K562 (cell line): ENCODE data around the gene NIPAL3. TPM values are rescaled to one million over a fixed set of nuclear protein-coding genes. Genes with fewer than 3 reads are reported as not detected.

Source experiments
- ATAC-seq: fragments of 200-7000 bp; cut with Tn5 transposase; 3 replicates; pipeline ENCODE4 v1.9.1; 2020; ENCODE audit warnings: moderate library complexity
- BruUV-seq: library from RNA; stranded (reverse); fragments of 400-500 nt; replicated peaks from 2 replicates; lab custom pipeline; 2021; lab: Mats Ljungman, UMichigan
- CTCF ChIA-PET: fragments of 300-600 bp; formaldehyde crosslinking; extraction: SDS; loops from one replicate; lab custom pipeline; 2021; ENCODE audit warnings: low intra/inter-chr PET ratio; lab: Yijun Ruan, JAX
- POLR2A ChIA-PET: fragments of 300-600, 350-650 bp; sonication (Branson Sonifier 250); formaldehyde crosslinking; extraction: SDS; loops from one replicate; lab custom pipeline; 2021; ENCODE audit warnings: antibody characterized with exemption, inconsistent platforms; lab: Yijun Ruan, JAX
- DNase-seq, 4 experiments: peaks; one replicate each; pipeline versions ENCODE4 v3.0.0 to v3.0.0-alpha.2; 2011 to 2018; ENCODE audit warnings: low spot score in 3 of 4, mixed read lengths in 3 of 4; ENCODE audit errors: extremely low read depth in 1 of 4
- FAIRE-seq: peaks from 2 replicates; lab custom pipeline; 2011; peaks lifted over from hg19 to GRCh38; lab: Jason Lieb, UNC
- H2AFZ ChIP-seq: 2 replicates; pipeline ENCODE4 v1.6.0; 2011; ENCODE audit warnings: low read depth, low read length, control low read depth, inconsistent platforms
- H3K27ac ChIP-seq: fragments of 200-600 bp; 3 replicates; pipeline ENCODE4 v1.8.0; 2011; ENCODE audit warnings: low read depth, mild to moderate bottlenecking, control low read depth, inconsistent platforms, low read length, moderate library complexity, mixed read lengths; ENCODE audit errors: extremely low read depth
- H3K27me3 ChIP-seq, 2 experiments: fragments of 300-600 bp in 1 of 2; 2 replicates in 1 of 2; 3 replicates in 1 of 2; pipeline versions ENCODE4 v1.6.0 to v1.8.0; 2011; ENCODE audit warnings: inconsistent platforms in 2 of 2, low read length in 2 of 2, mild to moderate bottlenecking in 1 of 2, mixed read lengths in 1 of 2, moderate library complexity in 1 of 2; ENCODE audit not compliant: control insufficient read depth in 2 of 2, insufficient read depth in 2 of 2
- H3K36me3 ChIP-seq: fragments of 300-600 bp; 3 replicates; pipeline ENCODE4 v1.8.0; 2011; ENCODE audit warnings: mild to moderate bottlenecking, low read length, inconsistent platforms; ENCODE audit not compliant: control insufficient read depth, insufficient read depth
- H3K4me1 ChIP-seq, 2 experiments: fragments of 200-600 bp in 1 of 2; replicated peaks in 1 of 2; 2 replicates in 1 of 2; 3 replicates in 1 of 2; pipeline versions ENCODE4 v1.5.1 to v1.8.0; 2011; ENCODE audit warnings: inconsistent platforms in 2 of 2, low read length in 2 of 2, mild to moderate bottlenecking in 1 of 2, mixed read lengths in 1 of 2, moderate library complexity in 1 of 2; ENCODE audit not compliant: control insufficient read depth in 2 of 2, insufficient read depth in 2 of 2
- H3K4me2 ChIP-seq: 2 replicates; pipeline ENCODE4 v1.6.1; 2011; ENCODE audit warnings: low read length, control low read depth, inconsistent platforms, mixed read lengths; ENCODE audit not compliant: insufficient read depth
- H3K4me3 ChIP-seq: fragments of 200-600 bp; sonication (generic), shearing (Covaris generic); 2 replicates; pipeline ENCODE4 v1.5.1; 2016; ENCODE audit warnings: control low read depth, inconsistent platforms
- H3K79me2 ChIP-seq: fragments of 200-600 bp; 3 replicates; pipeline ENCODE4 v1.8.0; 2011; ENCODE audit warnings: low read length, inconsistent platforms; ENCODE audit not compliant: control insufficient read depth, insufficient read depth
- H3K9ac ChIP-seq, 2 experiments: 2 replicates each; pipeline versions ENCODE4 v1.6.0 to v1.6.1; 2011; ENCODE audit warnings: low read depth in 2 of 2, low read length in 2 of 2, control low read depth in 1 of 2, inconsistent platforms in 1 of 2, mild to moderate bottlenecking in 1 of 2, mixed read lengths in 1 of 2; ENCODE audit not compliant: insufficient read depth in 1 of 2
- H3K9me1 ChIP-seq: one replicate; pipeline ENCODE4 v1.6.0; 2011; ENCODE audit warnings: inconsistent platforms, mild to moderate bottlenecking, low read length, moderate library complexity; ENCODE audit not compliant: control insufficient read depth, insufficient read depth
- H3K9me3 ChIP-seq: replicated peaks from 2 replicates; pipeline ENCODE4 v1.5.1; 2011; ENCODE audit warnings: low read depth, low read length, inconsistent platforms; ENCODE audit not compliant: control insufficient read depth, insufficient read depth
- H4K20me1 ChIP-seq: replicated peaks from 2 replicates; pipeline ENCODE4 v1.6.1; 2011; ENCODE audit warnings: low read length, inconsistent platforms, mixed read lengths; ENCODE audit not compliant: control insufficient read depth, insufficient read depth
- CBFA2T2 ChIP-seq: fragments of 450-650 bp; conservative IDR thresholded peaks from 2 replicates; pipeline ENCODE4 v1.6.1; 2017; ENCODE audit warnings: mild to moderate bottlenecking
- FOS ChIP-seq: IDR thresholded peaks from 3 replicates; pipeline ENCODE4 v1.6.1; 2011; ENCODE audit not compliant: insufficient read length; ENCODE audit errors: extremely low read depth
- HDAC6 ChIP-seq: IDR thresholded peaks from 2 replicates; pipeline ENCODE4 v1.6.1; 2012; ENCODE audit warnings: low read depth, mild to moderate bottlenecking, control low read depth, inconsistent platforms, low read length, moderate library complexity
- NCOR1 ChIP-seq: fragments of 450-650 bp; IDR thresholded peaks from 2 replicates; pipeline ENCODE4 v1.6.1; 2016; ENCODE audit warnings: mild to moderate bottlenecking, moderate library complexity
- PATZ1 ChIP-seq: fragments of 250-450 bp; sonication (Bioruptor Pico); IDR thresholded peaks from 2 replicates; pipeline ENCODE4 v1.5.0; 2020; ENCODE audit warnings: mild to moderate bottlenecking, borderline replicate concordance
- ZZZ3 ChIP-seq: fragments of 450-650 bp; IDR thresholded peaks from 2 replicates; pipeline ENCODE4 v1.6.1; 2016; ENCODE audit warnings: antibody characterized with exemption, mild to moderate bottlenecking, moderate library complexity
- WGBS: fragments of 100-300 bp; shearing (Covaris generic); methylation state at CpG from one replicate; pipeline ENCODE4 v1.1.6; 2016; ENCODE audit warnings: low coverage, mixed read lengths; ENCODE audit not compliant: insufficient coverage; ENCODE audit errors: missing lambda C conversion rate; 5-methylcytosine and 5-hydroxymethylcytosine counted together
- in situ Hi-C: fragments of 300-500 bp; cut with MboI; formaldehyde crosslinking; loops from 4 replicates; pipeline ENCODE4 v1.15.0; 2018; ENCODE audit warnings: inconsistent platforms, mixed read lengths
- intact Hi-C: fragments of 100-400 bp; cut with micrococcal nuclease; formaldehyde crosslinking; loops from 2 replicates; pipeline ENCODE4 v1.14.2; 2022
- polyA plus RNA-seq, 8 experiments: library from polyadenylated mRNA; depleted of rRNA in 4 of 8; stranded (reverse) in 5 of 8; unstranded in 3 of 8; fragments of >200 nt; fragmentation: Nextera tagmentation in 2 of 8; fragmentation: Illumina TruSeq in 1 of 8; extraction: Ambion mirVana in 2 of 8; extraction: Trizol in 1 of 8; gene quantifications; 2 replicates each; pipeline versions ENCODE4 v1.2.1 to v1.2.3, GENCODE V29; 2011 to 2014; ENCODE audit warnings: inconsistent platforms in 1 of 8, missing spikeins in 1 of 8
- total RNA-seq, 7 experiments: library from RNA; depleted of rRNA in 6 of 7; stranded (reverse); fragments of >200 nt in 6 of 7; fragmentation: Illumina TruSeq in 2 of 7; extraction: Trizol in 2 of 7; gene quantifications; 2 replicates each; pipeline versions ENCODE4 v1.2.1 to v1.2.3, GENCODE V29; 2011 to 2021; ENCODE audit warnings: low replicate concordance in 1 of 7
- TF ChIP-seq, protein P1 (sequence below): sonication (generic); formaldehyde crosslinking; IDR thresholded peaks from 2 replicates; pipeline ENCODE4 v1.5.0; 2020; ENCODE audit warnings: missing genetic modification reagents

The NIPAL3 gene
- total and polyA plus RNA-seq, 9 of the 15 experiments (the other 6 are each of a cell fraction or from before 2014, with no cell fraction given) = 10.5 to 26.3 (median 16.0) TPM

GRCh38 chr1:24506691-24507381 lies 91.2 kb downstream of the NIPAL3 start:
- in situ Hi-C loops = no loop called here
- no peak overlapping the region for H3K4me2 ChIP-seq
- H3K27ac ChIP-seq = no peak overlapping the region
- H3K4me3 ChIP-seq = no peak overlapping the region
- CTCF ChIA-PET = no interaction called here
- intact Hi-C loops = no loop called here
- H3K36me3 ChIP-seq = no peaks in the 10 kb centered on the region
- H3K4me1 ChIP-seq = peaks cover 13 to 17% of the 10 kb centered on the region in 2 experiments
- no peak for FAIRE-seq
- H3K9me1 ChIP-seq = no peaks in the 10 kb centered on the region
- H3K9ac ChIP-seq = no peak overlapping the region
- POLR2A ChIA-PET = interaction anchor here (0.7 to 1.4 kb wide), 2 partner anchors 8 to 31 kb away, joined by 3 to 4 read pairs; no protein-coding TSS in a partner anchor
- WGBS = 3% methylated on average over 5 of the region's 5 CpGs
- H3K9me3 ChIP-seq = no peaks in the 10 kb centered on the region
- DNase-seq = no peak
- ATAC-seq = no peak
- peaks cover 3% of the 10 kb centered on the region; the same call in 1 of the 2 replicates for H4K20me1 ChIP-seq
- H3K27me3 ChIP-seq = peaks cover 53 to 54% of the 10 kb centered on the region in 2 experiments
- no peak overlapping the region for H2AFZ ChIP-seq
- no peaks in the 10 kb centered on the region for H3K79me2 ChIP-seq
- no TSS peak for BruUV-seq
- TF ChIP-seq PATZ1 (CRISPR knock-in tag) (no peak), NCOR1 (no peak), HDAC6 (no peak), ZZZ3 (no peak), FOS (no peak), CBFA2T2 (peak; percentile 62)
- TF ChIP-seq, protein P1, sequence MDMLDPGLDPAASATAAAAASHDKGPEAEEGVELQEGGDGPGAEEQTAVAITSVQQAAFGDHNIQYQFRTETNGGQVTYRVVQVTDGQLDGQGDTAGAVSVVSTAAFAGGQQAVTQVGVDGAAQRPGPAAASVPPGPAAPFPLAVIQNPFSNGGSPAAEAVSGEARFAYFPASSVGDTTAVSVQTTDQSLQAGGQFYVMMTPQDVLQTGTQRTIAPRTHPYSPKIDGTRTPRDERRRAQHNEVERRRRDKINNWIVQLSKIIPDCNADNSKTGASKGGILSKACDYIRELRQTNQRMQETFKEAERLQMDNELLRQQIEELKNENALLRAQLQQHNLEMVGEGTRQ (CRISPR knock-in tag) = peak; percentile 81
